ENCODE data around the gene LYL1. TPM values are rescaled to one million over a fixed set of nuclear protein-coding genes. Genes with fewer than 3 reads are reported as not detected.

The LYL1 gene
- total and polyA plus RNA-seq, 2 of the 13 experiments (the other 11 are each of a cell fraction or from before 2014, with no cell fraction given) = 0.75 to 0.92 TPM

DNA sequence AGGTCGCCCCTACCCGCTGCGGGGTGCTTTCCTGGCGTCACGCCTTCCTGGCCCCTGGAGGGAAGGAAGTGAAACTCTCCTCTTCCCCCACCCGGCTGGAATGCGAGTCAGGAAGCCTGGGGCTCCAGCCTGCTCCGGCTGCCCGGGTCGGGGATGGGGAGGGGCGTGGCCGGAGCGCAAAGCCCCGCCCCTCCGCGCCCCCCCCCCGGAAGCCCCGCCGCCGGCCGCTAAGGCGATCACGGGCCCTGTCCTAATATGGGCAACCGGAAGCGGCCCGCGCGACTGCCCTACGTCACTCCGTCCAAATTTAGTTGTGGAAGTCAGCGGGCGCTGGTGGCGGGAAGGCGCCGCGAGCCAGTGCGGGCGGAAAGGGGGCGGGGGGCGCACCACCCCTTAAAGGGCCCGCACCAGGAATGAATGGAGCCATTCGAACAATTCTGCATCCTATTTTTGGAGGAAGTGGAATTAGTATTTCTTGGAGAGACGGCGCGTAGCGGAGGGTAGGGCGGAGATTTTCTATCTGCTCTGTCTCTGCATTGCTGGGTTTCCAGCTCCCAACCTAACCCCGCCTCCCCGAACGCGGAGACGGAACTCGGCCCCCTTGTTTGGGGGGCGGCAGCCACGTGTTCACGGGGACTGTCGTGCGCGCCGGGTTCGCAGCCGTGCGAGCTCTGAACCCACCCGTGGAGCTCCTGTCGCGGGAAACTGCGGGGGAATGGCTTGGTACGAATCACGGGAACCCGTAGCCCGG is 49.1 kb upstream of the LYL1 start (continued):
- peak; percentile 62; the same call in 1 of the 2 replicates for TF ChIP-seq ZNF232 (CRISPR knock-in tag; IDR thresholded peaks at IDR 0.05; ENCODE audit: borderline replicate concordance)
- TF ChIP-seq, protein P1, sequence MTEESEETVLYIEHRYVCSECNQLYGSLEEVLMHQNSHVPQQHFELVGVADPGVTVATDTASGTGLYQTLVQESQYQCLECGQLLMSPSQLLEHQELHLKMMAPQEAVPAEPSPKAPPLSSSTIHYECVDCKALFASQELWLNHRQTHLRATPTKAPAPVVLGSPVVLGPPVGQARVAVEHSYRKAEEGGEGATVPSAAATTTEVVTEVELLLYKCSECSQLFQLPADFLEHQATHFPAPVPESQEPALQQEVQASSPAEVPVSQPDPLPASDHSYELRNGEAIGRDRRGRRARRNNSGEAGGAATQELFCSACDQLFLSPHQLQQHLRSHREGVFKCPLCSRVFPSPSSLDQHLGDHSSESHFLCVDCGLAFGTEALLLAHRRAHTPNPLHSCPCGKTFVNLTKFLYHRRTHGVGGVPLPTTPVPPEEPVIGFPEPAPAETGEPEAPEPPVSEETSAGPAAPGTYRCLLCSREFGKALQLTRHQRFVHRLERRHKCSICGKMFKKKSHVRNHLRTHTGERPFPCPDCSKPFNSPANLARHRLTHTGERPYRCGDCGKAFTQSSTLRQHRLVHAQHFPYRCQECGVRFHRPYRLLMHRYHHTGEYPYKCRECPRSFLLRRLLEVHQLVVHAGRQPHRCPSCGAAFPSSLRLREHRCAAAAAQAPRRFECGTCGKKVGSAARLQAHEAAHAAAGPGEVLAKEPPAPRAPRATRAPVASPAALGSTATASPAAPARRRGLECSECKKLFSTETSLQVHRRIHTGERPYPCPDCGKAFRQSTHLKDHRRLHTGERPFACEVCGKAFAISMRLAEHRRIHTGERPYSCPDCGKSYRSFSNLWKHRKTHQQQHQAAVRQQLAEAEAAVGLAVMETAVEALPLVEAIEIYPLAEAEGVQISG (CRISPR knock-in tag; IDR thresholded peaks at IDR 0.05) = peak; percentile 97
- TF ChIP-seq CBX2 (IDR thresholded peaks at IDR 0.05; ENCODE audit: low read depth, low read length) = no peak
- no peak for TF ChIP-seq CBX2 (CRISPR knock-in tag; IDR thresholded peaks at IDR 0.05; ENCODE audit: low read depth)
- peak; percentile 50; the same call in 1 of the 2 replicates for TF ChIP-seq PRDM15 (CRISPR knock-in tag; IDR thresholded peaks at IDR 0.05)
- TF ChIP-seq ZNF740 (CRISPR knock-in tag; IDR thresholded peaks at IDR 0.05) = peak; percentile 92
- peak; percentile 36; the same call in 1 of the 2 replicates for TF ChIP-seq ZNF768 (CRISPR knock-in tag; IDR thresholded peaks at IDR 0.05)
- no peak for TF ChIP-seq ZNF549 (CRISPR knock-in tag; IDR thresholded peaks at IDR 0.05)
- TF ChIP-seq ZNF597 (CRISPR knock-in tag; IDR thresholded peaks at IDR 0.05) = no peak
- no peak for TF ChIP-seq ZNF83 (CRISPR knock-in tag; IDR thresholded peaks at IDR 0.05; ENCODE audit: borderline replicate concordance)
- TF ChIP-seq NCOA5 (CRISPR knock-in tag; IDR thresholded peaks at IDR 0.05) = no peak
- TF ChIP-seq KDM4B (CRISPR knock-in tag; IDR thresholded peaks at IDR 0.05) = peak; percentile 47
- TF ChIP-seq ZFP41 (CRISPR knock-in tag; IDR thresholded peaks at IDR 0.05; ENCODE audit: borderline replicate concordance) = no peak; the same call in 1 of the 2 replicates
- no peak for TF ChIP-seq NCOR1 (IDR thresholded peaks at IDR 0.05; ENCODE audit: borderline replicate concordance, low read length)
- no peak for TF ChIP-seq CCDC6 (CRISPR knock-in tag; IDR thresholded peaks at IDR 0.05)
- no peak for TF ChIP-seq NFIB (CRISPR knock-in tag; IDR thresholded peaks at IDR 0.05; ENCODE audit: borderline replicate concordance)
- TF ChIP-seq NFE2 (CRISPR knock-in tag; IDR thresholded peaks at IDR 0.05) = no peak
- TF ChIP-seq, protein P2, sequence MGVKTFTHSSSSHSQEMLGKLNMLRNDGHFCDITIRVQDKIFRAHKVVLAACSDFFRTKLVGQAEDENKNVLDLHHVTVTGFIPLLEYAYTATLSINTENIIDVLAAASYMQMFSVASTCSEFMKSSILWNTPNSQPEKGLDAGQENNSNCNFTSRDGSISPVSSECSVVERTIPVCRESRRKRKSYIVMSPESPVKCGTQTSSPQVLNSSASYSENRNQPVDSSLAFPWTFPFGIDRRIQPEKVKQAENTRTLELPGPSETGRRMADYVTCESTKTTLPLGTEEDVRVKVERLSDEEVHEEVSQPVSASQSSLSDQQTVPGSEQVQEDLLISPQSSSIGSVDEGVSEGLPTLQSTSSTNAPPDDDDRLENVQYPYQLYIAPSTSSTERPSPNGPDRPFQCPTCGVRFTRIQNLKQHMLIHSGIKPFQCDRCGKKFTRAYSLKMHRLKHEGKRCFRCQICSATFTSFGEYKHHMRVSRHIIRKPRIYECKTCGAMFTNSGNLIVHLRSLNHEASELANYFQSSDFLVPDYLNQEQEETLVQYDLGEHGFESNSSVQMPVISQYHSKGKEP (CRISPR knock-in tag; IDR thresholded peaks at IDR 0.05) = no peak
- TF ChIP-seq SRY (CRISPR knock-in tag; IDR thresholded peaks at IDR 0.05) = no peak
- TF ChIP-seq FOXA3 (CRISPR knock-in tag; IDR thresholded peaks at IDR 0.05) = peak; percentile 37; the same call in 1 of the 2 replicates
- TF ChIP-seq YEATS2 (CRISPR knock-in tag; IDR thresholded peaks at IDR 0.05; ENCODE audit: borderline replicate concordance) = no peak
